GM23338 (cell line): Measurements from ENCODE around the gene KIFBP. TPM values are rescaled to one million over a fixed set of nuclear protein-coding genes. Genes with fewer than 3 reads are reported as not detected.

Experiments used
- ATAC-seq: fragments of 200-7000 bp; cut with Tn5 transposase; 3 replicates; pipeline ENCODE4 v1.9.1; 2020
- DNase-seq: peaks from one replicate; pipeline ENCODE4 v3.0.0-alpha.2; 2015; ENCODE audit warnings: low spot score
- H2AFZ ChIP-seq: fragments of 200-600 bp; sonication (generic); 2 replicates; pipeline ENCODE4 v1.8.0; 2016; ENCODE audit warnings: antibody characterized with exemption, mild to moderate bottlenecking, moderate library complexity
- H3F3A ChIP-seq: fragments of 200-600 bp; sonication (generic); replicated peaks from 2 replicates; pipeline ENCODE4 v1.8.0; 2017; ENCODE audit warnings: antibody characterized with exemption, mixed run types, low read depth
- H3K27ac ChIP-seq: fragments of 200-600 bp; sonication (generic); 2 replicates; pipeline ENCODE4 v1.6.1; 2016; ENCODE audit warnings: low read depth
- H3K27me3 ChIP-seq: fragments of 200-600 bp; sonication (generic); 2 replicates; pipeline ENCODE4 v1.8.0; 2016; ENCODE audit warnings: mild to moderate bottlenecking, mixed run types, moderate library complexity; ENCODE audit not compliant: insufficient read depth
- H3K36me3 ChIP-seq: fragments of 200-600 bp; sonication (generic); 2 replicates; pipeline ENCODE4 v1.8.0; 2016; ENCODE audit warnings: mild to moderate bottlenecking; ENCODE audit not compliant: insufficient read depth
- H3K4me1 ChIP-seq: fragments of 200-600 bp; sonication (generic); 2 replicates; pipeline ENCODE4 v1.8.0; 2016; ENCODE audit warnings: mild to moderate bottlenecking, moderate library complexity; ENCODE audit not compliant: insufficient read depth
- H3K4me2 ChIP-seq: fragments of 200-600 bp; sonication (generic); 2 replicates; pipeline ENCODE4 v1.7.1; 2017; ENCODE audit warnings: mixed run types
- H3K4me3 ChIP-seq: fragments of 200-600 bp; sonication (generic); 2 replicates; pipeline ENCODE4 v1.6.1; 2016; ENCODE audit warnings: mixed run types
- H3K79me2 ChIP-seq: fragments of 200-600 bp; sonication (generic); replicated peaks from 2 replicates; pipeline ENCODE4 v1.8.0; 2017; ENCODE audit warnings: mild to moderate bottlenecking; ENCODE audit not compliant: insufficient read depth
- H3K9me2 ChIP-seq: fragments of 200-600 bp; sonication (generic); 2 replicates; pipeline ENCODE4 v1.8.0; 2017; ENCODE audit not compliant: insufficient read depth
- H4K20me1 ChIP-seq: fragments of 200-600 bp; sonication (generic); replicated peaks from 2 replicates; pipeline ENCODE4 v1.8.0; 2017; ENCODE audit warnings: mild to moderate bottlenecking; ENCODE audit not compliant: insufficient read depth
- H3K27ac Mint-ChIP-seq: 2 replicates; pipeline ENCODE4 v1.8.0; 2020; ENCODE audit warnings: inconsistent platforms, mild to moderate bottlenecking, moderate library complexity, mixed read lengths
- H3K27me3 Mint-ChIP-seq: 3 replicates; pipeline ENCODE4 v1.8.0; 2022; ENCODE audit warnings: low read depth, mild to moderate bottlenecking, moderate library complexity, mixed read lengths, inconsistent platforms; ENCODE audit not compliant: insufficient read depth, poor library complexity
- H3K36me3 Mint-ChIP-seq: 3 replicates; pipeline ENCODE4 v1.8.0; 2021; ENCODE audit warnings: low read depth, mild to moderate bottlenecking, inconsistent platforms, moderate library complexity, mixed read lengths
- H3K4me1 Mint-ChIP-seq: 3 replicates; pipeline ENCODE4 v1.8.0; 2020; ENCODE audit warnings: mild to moderate bottlenecking, inconsistent platforms, mixed read lengths
- H3K4me3 Mint-ChIP-seq: 3 replicates; pipeline ENCODE4 v1.8.0; 2021; ENCODE audit warnings: moderate library complexity, mild to moderate bottlenecking, inconsistent platforms, mixed read lengths
- H3K9me3 Mint-ChIP-seq: 3 replicates; pipeline ENCODE4 v1.8.0; 2020; ENCODE audit warnings: moderate library complexity, mild to moderate bottlenecking, inconsistent platforms, mixed read lengths
- CREB1 ChIP-seq: fragments of 250-450 bp; sonication (Bioruptor Pico); IDR thresholded peaks from 2 replicates; pipeline ENCODE4 v1.5.0; 2020; ENCODE audit warnings: low read depth, mild to moderate bottlenecking, moderate library complexity
- EZH2 ChIP-seq: fragments of 200-600 bp; sonication (generic); IDR thresholded peaks from one replicate; pipeline ENCODE4 v1.8.0; 2017; ENCODE audit warnings: antibody characterized with exemption, mild to moderate bottlenecking, low read depth; ENCODE audit not compliant: unreplicated experiment
- EZH2phosphoT487 ChIP-seq: fragments of 200-600 bp; sonication (generic); IDR thresholded peaks from one replicate; pipeline ENCODE4 v1.8.1; 2018; ENCODE audit warnings: antibody characterized with exemption; ENCODE audit not compliant: unreplicated experiment
- JUNB ChIP-seq: IDR thresholded peaks from one replicate; pipeline ENCODE4 v1.6.1; 2016; ENCODE audit warnings: antibody characterized with exemption; ENCODE audit not compliant: unreplicated experiment
- NANOG ChIP-seq: IDR thresholded peaks from 2 replicates; pipeline ENCODE4 v1.6.1; 2016; ENCODE audit warnings: antibody characterized with exemption, borderline replicate concordance
- POLR2AphosphoS5 ChIP-seq: IDR thresholded peaks from 2 replicates; pipeline ENCODE4 v1.6.1; 2016; ENCODE audit warnings: antibody characterized with exemption, low read depth
- STAT1 ChIP-seq: IDR thresholded peaks from one replicate; pipeline ENCODE4 v1.6.1; 2016; ENCODE audit warnings: antibody characterized with exemption; ENCODE audit not compliant: unreplicated experiment
- ZNF114 ChIP-seq: fragments of 250-450 bp; sonication (Bioruptor Pico); IDR thresholded peaks from 2 replicates; pipeline ENCODE4 v1.5.0; 2020; ENCODE audit warnings: mild to moderate bottlenecking, moderate library complexity
- polyA plus RNA-seq: library from polyadenylated mRNA; unstranded; fragments of >200 nt; fragmentation: Nextera tagmentation; extraction: Ambion mirVana; gene quantifications from 2 replicates; pipeline ENCODE4 v1.2.1, GENCODE V29; 2016
- total RNA-seq: library from RNA; depleted of rRNA; stranded (reverse); fragments of >200 nt; shearing (Covaris generic); gene quantifications from 2 replicates; pipeline ENCODE4 v1.2.3, GENCODE V29; 2014
- TF ChIP-seq, protein P1 (sequence below), 2 experiments: fragments of 200-600 bp in 1 of 2; sonication (generic) in 1 of 2; conservative IDR thresholded peaks; 2 replicates each; pipeline versions ENCODE4 v1.5.1 to v1.6.1; 2016 to 2017; ENCODE audit warnings: antibody characterized with exemption in 2 of 2, low read depth in 2 of 2, mild to moderate bottlenecking in 2 of 2, moderate library complexity in 1 of 2
- TF ChIP-seq, protein P2 (sequence below): IDR thresholded peaks from one replicate; pipeline ENCODE4 v1.6.1; 2018; ENCODE audit warnings: antibody characterized with exemption; ENCODE audit not compliant: unreplicated experiment
- TF ChIP-seq, protein P3 (sequence below): fragments of 250-450 bp; sonication (Bioruptor Pico); IDR thresholded peaks from 2 replicates; pipeline ENCODE4 v1.5.0; 2020; ENCODE audit warnings: mild to moderate bottlenecking, moderate library complexity

The KIFBP gene
- total and polyA plus RNA-seq, 2 experiments from 2014 or later = 24.5 to 39.8 TPM

DNA sequence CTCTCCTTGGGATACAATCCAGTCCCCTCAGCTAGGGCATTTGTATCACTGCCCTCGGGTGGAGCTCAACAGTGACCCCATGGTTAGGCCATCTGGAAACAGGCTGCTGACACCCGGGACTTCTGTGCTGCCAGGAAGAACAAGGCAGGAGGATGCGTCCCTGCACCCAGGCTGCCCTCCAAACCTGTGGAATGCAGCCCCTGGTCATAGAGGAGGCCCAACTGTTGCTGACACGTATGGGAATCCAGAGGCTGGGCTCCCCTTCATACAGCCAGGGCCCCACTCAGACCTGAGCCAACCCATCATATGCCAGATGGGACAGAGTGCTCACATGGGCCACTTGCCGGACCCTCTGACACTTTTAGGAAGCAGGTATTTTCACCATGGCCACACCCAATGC is 53.8 kb downstream of the KIFBP start (continued):
- TF ChIP-seq, protein P1, sequence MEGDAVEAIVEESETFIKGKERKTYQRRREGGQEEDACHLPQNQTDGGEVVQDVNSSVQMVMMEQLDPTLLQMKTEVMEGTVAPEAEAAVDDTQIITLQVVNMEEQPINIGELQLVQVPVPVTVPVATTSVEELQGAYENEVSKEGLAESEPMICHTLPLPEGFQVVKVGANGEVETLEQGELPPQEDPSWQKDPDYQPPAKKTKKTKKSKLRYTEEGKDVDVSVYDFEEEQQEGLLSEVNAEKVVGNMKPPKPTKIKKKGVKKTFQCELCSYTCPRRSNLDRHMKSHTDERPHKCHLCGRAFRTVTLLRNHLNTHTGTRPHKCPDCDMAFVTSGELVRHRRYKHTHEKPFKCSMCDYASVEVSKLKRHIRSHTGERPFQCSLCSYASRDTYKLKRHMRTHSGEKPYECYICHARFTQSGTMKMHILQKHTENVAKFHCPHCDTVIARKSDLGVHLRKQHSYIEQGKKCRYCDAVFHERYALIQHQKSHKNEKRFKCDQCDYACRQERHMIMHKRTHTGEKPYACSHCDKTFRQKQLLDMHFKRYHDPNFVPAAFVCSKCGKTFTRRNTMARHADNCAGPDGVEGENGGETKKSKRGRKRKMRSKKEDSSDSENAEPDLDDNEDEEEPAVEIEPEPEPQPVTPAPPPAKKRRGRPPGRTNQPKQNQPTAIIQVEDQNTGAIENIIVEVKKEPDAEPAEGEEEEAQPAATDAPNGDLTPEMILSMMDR (conservative IDR thresholded peaks at IDR 0.05; ENCODE audit: low read depth in 2 of 2) = no peak

DNA sequence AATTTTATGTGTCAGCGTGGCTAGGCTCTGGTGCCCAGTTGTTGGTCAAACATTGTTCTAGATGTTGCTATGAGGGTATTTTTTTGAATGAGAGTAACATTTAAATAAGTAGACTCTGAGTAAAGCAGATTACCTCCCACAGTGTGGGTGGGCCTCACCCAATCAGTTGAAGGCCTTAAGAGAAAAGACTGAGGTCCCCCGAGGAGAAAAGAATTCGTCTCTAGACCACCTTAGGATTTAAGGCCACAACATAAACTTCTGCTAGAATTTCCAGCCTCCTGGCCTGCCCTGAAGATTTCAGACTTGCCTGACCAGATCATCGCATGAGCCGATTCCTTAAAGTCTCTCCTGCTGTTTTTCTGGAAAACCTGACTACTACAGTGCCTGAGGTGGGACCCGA is 54.2 kb downstream of the KIFBP start:
- Histone ChIP-seq H3K9me2 (no peaks in the 10 kb centered on the region), H3F3A (no peaks in the 10 kb centered on the region), H3K27me3 (no peaks in the 10 kb centered on the region), H3K4me1 (no peaks in the 10 kb centered on the region), H3K27ac (no peak overlapping the region), H3K4me2 (no peak overlapping the region), H3K79me2 (no peaks in the 10 kb centered on the region), H4K20me1 (no peaks in the 10 kb centered on the region), H3K4me3 (no peak overlapping the region), H2AFZ (no peak overlapping the region), H3K36me3 (no peaks in the 10 kb centered on the region)
- no peaks in the 10 kb centered on the region for H3K36me3 Mint-ChIP-seq
- no peaks in the 10 kb centered on the region for H3K27me3 Mint-ChIP-seq
- no peak overlapping the region for H3K27ac Mint-ChIP-seq
- H3K4me3 Mint-ChIP-seq = no peak overlapping the region
- H3K4me1 Mint-ChIP-seq = no peaks in the 10 kb centered on the region
- DNase-seq (no peak), ATAC-seq (no peak)
- no peaks in the 10 kb centered on the region for H3K9me3 Mint-ChIP-seq
- TF ChIP-seq JUNB (no peak), STAT1 (no peak), NANOG (no peak), POLR2AphosphoS5 (no peak), ZNF114 (CRISPR knock-in tag) (no peak), CREB1 (CRISPR knock-in tag) (no peak), EZH2 (no peak), EZH2phosphoT487 (no peak)
- TF ChIP-seq, protein P2, sequence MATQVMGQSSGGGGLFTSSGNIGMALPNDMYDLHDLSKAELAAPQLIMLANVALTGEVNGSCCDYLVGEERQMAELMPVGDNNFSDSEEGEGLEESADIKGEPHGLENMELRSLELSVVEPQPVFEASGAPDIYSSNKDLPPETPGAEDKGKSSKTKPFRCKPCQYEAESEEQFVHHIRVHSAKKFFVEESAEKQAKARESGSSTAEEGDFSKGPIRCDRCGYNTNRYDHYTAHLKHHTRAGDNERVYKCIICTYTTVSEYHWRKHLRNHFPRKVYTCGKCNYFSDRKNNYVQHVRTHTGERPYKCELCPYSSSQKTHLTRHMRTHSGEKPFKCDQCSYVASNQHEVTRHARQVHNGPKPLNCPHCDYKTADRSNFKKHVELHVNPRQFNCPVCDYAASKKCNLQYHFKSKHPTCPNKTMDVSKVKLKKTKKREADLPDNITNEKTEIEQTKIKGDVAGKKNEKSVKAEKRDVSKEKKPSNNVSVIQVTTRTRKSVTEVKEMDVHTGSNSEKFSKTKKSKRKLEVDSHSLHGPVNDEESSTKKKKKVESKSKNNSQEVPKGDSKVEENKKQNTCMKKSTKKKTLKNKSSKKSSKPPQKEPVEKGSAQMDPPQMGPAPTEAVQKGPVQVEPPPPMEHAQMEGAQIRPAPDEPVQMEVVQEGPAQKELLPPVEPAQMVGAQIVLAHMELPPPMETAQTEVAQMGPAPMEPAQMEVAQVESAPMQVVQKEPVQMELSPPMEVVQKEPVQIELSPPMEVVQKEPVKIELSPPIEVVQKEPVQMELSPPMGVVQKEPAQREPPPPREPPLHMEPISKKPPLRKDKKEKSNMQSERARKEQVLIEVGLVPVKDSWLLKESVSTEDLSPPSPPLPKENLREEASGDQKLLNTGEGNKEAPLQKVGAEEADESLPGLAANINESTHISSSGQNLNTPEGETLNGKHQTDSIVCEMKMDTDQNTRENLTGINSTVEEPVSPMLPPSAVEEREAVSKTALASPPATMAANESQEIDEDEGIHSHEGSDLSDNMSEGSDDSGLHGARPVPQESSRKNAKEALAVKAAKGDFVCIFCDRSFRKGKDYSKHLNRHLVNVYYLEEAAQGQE = no peak
- TF ChIP-seq, protein P3, sequence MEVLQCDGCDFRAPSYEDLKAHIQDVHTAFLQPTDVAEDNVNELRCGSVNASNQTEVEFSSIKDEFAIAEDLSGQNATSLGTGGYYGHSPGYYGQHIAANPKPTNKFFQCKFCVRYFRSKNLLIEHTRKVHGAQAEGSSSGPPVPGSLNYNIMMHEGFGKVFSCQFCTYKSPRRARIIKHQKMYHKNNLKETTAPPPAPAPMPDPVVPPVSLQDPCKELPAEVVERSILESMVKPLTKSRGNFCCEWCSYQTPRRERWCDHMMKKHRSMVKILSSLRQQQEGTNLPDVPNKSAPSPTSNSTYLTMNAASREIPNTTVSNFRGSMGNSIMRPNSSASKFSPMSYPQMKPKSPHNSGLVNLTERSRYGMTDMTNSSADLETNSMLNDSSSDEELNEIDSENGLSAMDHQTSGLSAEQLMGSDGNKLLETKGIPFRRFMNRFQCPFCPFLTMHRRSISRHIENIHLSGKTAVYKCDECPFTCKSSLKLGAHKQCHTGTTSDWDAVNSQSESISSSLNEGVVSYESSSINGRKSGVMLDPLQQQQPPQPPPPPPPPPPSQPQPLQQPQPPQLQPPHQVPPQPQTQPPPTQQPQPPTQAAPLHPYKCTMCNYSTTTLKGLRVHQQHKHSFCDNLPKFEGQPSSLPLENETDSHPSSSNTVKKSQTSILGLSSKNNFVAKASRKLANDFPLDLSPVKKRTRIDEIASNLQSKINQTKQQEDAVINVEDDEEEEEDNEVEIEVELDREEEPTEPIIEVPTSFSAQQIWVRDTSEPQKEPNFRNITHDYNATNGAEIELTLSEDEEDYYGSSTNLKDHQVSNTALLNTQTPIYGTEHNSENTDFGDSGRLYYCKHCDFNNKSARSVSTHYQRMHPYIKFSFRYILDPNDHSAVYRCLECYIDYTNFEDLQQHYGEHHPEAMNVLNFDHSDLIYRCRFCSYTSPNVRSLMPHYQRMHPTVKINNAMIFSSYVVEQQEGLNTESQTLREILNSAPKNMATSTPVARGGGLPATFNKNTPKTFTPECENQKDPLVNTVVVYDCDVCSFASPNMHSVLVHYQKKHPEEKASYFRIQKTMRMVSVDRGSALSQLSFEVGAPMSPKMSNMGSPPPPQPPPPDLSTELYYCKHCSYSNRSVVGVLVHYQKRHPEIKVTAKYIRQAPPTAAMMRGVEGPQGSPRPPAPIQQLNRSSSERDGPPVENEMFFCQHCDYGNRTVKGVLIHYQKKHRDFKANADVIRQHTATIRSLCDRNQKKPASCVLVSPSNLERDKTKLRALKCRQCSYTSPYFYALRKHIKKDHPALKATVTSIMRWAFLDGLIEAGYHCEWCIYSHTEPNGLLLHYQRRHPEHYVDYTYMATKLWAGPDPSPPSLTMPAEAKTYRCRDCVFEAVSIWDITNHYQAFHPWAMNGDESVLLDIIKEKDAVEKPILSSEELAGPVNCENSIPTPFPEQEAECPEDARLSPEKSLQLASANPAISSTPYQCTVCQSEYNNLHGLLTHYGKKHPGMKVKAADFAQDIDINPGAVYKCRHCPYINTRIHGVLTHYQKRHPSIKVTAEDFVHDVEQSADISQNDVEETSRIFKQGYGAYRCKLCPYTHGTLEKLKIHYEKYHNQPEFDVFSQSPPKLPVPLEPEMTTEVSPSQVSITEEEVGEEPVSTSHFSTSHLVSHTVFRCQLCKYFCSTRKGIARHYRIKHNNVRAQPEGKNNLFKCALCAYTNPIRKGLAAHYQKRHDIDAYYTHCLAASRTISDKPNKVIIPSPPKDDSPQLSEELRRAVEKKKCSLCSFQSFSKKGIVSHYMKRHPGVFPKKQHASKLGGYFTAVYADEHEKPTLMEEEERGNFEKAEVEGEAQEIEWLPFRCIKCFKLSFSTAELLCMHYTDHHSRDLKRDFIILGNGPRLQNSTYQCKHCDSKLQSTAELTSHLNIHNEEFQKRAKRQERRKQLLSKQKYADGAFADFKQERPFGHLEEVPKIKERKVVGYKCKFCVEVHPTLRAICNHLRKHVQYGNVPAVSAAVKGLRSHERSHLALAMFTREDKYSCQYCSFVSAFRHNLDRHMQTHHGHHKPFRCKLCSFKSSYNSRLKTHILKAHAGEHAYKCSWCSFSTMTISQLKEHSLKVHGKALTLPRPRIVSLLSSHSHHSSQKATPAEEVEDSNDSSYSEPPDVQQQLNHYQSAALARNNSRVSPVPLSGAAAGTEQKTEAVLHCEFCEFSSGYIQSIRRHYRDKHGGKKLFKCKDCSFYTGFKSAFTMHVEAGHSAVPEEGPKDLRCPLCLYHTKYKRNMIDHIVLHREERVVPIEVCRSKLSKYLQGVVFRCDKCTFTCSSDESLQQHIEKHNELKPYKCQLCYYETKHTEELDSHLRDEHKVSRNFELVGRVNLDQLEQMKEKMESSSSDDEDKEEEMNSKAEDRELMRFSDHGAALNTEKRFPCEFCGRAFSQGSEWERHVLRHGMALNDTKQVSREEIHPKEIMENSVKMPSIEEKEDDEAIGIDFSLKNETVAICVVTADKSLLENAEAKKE (CRISPR knock-in tag) = no peak
- TF ChIP-seq, protein P1 (conservative IDR thresholded peaks at IDR 0.05; ENCODE audit: low read depth in 2 of 2) = no peak
